Measurements from ENCODE around the gene MYPN. TPM values are rescaled to one million over a fixed set of nuclear protein-coding genes. Genes with fewer than 3 reads are reported as not detected.

The MYPN gene
- total RNA-seq, 1 donor from 2014 or later: 124 TPM

- H3K27ac ChIP-seq (replicated peaks): no peak overlapping the region
- TF ChIP-seq, protein P1, sequence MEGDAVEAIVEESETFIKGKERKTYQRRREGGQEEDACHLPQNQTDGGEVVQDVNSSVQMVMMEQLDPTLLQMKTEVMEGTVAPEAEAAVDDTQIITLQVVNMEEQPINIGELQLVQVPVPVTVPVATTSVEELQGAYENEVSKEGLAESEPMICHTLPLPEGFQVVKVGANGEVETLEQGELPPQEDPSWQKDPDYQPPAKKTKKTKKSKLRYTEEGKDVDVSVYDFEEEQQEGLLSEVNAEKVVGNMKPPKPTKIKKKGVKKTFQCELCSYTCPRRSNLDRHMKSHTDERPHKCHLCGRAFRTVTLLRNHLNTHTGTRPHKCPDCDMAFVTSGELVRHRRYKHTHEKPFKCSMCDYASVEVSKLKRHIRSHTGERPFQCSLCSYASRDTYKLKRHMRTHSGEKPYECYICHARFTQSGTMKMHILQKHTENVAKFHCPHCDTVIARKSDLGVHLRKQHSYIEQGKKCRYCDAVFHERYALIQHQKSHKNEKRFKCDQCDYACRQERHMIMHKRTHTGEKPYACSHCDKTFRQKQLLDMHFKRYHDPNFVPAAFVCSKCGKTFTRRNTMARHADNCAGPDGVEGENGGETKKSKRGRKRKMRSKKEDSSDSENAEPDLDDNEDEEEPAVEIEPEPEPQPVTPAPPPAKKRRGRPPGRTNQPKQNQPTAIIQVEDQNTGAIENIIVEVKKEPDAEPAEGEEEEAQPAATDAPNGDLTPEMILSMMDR (IDR thresholded peaks at IDR 0.05; ENCODE audit: borderline replicate concordance): no peak
- no peak for DNase-seq
- H3K4me3 ChIP-seq: no peak overlapping the region
- no peaks in the 10 kb centered on the region for H3K9me3 ChIP-seq (replicated peaks)
- H3K27me3 ChIP-seq (ENCODE audit: low read depth): peaks cover 4% of the 10 kb centered on the region
- no peaks in the 10 kb centered on the region for H3K36me3 ChIP-seq
- intact Hi-C loops (cut with micrococcal nuclease): no loop called here
- peaks cover 27% of the 10 kb centered on the region for H3K4me1 ChIP-seq
These were observed 29.9 kb upstream of the MYPN start for GRCh38 chr10:68079434-68079833.

- Histone ChIP-seq H3K36me3 (no peaks in the 10 kb centered on the region), H3K9me3 (replicated peaks) (no peaks in the 10 kb centered on the region), H3K4me1 (peaks cover 18% of the 10 kb centered on the region), H3K4me3 (no peak overlapping the region), H3K27me3 (ENCODE audit: low read depth) (peaks cover 4% of the 10 kb centered on the region), H3K27ac (replicated peaks) (no peak overlapping the region)
- TF ChIP-seq, protein P1 (IDR thresholded peaks at IDR 0.05; ENCODE audit: borderline replicate concordance): no peak
- intact Hi-C loops (cut with micrococcal nuclease): loop anchor here (5.0 kb wide), 1 partner anchor 76 kb away; no protein-coding TSS in a partner anchor
- no peak for DNase-seq
These were observed 28.3 kb upstream of the MYPN start for GRCh38 chr10:68080853-68081431.

DNA sequence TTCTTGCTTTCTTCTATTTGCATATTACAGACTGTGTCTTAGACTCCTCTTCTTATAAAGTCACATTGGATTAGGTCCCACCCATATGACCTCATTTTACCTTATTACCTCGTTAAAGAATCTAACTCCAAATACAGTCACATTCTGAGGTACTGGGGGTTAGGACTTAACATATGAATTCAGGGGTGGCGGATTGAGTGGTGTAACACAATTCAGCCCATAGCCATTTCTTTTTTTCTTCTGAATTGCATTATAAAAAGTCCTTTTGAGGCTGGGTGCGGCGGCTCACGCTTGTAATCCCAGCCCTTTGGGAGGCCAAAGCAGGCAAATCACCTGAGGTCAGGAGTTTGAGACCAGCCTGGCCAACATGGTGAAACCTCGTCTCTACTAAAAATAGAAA is 27.4 kb upstream of the MYPN start:
- no peaks in the 10 kb centered on the region for H3K36me3 ChIP-seq
- H3K4me3 ChIP-seq: no peak overlapping the region
- TF ChIP-seq, protein P1 (IDR thresholded peaks at IDR 0.05; ENCODE audit: borderline replicate concordance): no peak
- DNase-seq: no peak
- peaks cover 4% of the 10 kb centered on the region for H3K27me3 ChIP-seq (ENCODE audit: low read depth)
- H3K27ac ChIP-seq (replicated peaks): no peak overlapping the region
- no peaks in the 10 kb centered on the region for H3K9me3 ChIP-seq (replicated peaks)
- intact Hi-C loops (cut with micrococcal nuclease): loop anchor here (5.0 kb wide), 1 partner anchor 75 kb away; no protein-coding TSS in a partner anchor
- peaks cover 22% of the 10 kb centered on the region for H3K4me1 ChIP-seq

DNA sequence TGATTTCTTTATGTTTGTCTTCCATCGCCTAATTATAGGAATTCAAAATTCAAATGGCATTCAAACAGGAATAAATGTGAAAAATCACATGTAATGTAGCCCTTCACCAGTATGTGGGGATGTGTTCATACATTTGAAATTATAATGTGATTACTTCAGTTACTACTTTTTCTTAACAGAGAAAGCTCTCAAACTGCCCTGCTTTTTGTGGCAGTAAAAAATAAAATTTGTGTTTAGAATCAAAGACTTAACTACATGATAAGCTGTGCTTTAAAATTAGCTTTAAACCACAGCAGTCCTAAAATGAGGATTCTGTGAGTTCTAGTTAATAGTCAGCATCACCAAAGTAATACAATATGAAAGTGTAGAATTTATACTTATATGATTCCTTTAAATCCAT is 26.4 kb upstream of the MYPN start:
- H3K9me3 ChIP-seq (replicated peaks): no peaks in the 10 kb centered on the region
- H3K27me3 ChIP-seq (ENCODE audit: low read depth): peaks cover 4% of the 10 kb centered on the region
- TF ChIP-seq, protein P1 (IDR thresholded peaks at IDR 0.05; ENCODE audit: borderline replicate concordance): peak; percentile 57
- H3K4me1 ChIP-seq: peaks cover 27% of the 10 kb centered on the region
- no peaks in the 10 kb centered on the region for H3K36me3 ChIP-seq
- no peak overlapping the region for H3K4me3 ChIP-seq
- H3K27ac ChIP-seq (replicated peaks): no peak overlapping the region
- intact Hi-C loops (cut with micrococcal nuclease): loop anchor here (5.0 kb wide), 1 partner anchor 74 kb away; no protein-coding TSS in a partner anchor
- DNase-seq: no peak

- Histone ChIP-seq H3K4me1 (peaks cover 35% of the 10 kb centered on the region), H3K27ac (replicated peaks) (peak overlapping the region; percentile 24), H3K36me3 (no peaks in the 10 kb centered on the region), H3K4me3 (no peak overlapping the region), H3K9me3 (replicated peaks) (no peaks in the 10 kb centered on the region), H3K27me3 (ENCODE audit: low read depth) (peaks cover 4% of the 10 kb centered on the region)
- DNase-seq: no peak
- TF ChIP-seq, protein P1 (IDR thresholded peaks at IDR 0.05; ENCODE audit: borderline replicate concordance): no peak
- intact Hi-C loops (cut with micrococcal nuclease): loop anchor here (5.0 kb wide), 1 partner anchor 73 kb away; no protein-coding TSS in a partner anchor
These were observed 25.3 kb upstream of the MYPN start for GRCh38 chr10:68083953-68084352.
